ENCODE results near the gene USP25. TPM values are rescaled to one million over a fixed set of nuclear protein-coding genes. Genes with fewer than 3 reads are reported as not detected.

USP25 gene
- total and polyA plus RNA-seq, 9 of the 15 experiments (the other 6 are each of a cell fraction or from before 2014, with no cell fraction given), result 7.8 to 44.9 (median 31.4) TPM

DNA sequence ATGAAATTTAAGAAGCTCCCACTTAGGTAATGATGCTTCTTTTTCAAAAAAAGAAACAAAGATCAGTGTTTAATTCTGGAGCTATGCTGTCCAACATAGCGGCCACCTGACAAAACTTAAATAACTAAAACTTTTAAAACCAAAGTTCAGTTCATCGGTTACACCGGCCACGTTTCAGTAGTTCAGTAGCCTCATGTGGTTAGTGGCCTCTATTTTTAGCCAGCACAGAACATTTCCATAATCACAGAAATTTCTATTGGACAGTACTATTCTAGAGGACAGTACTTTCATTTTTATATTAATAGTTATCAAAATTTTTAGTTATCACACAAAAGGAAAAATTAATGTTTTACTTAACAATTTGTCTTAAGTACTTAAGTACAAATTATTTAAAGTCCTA is 141.0 kb downstream of the USP25 start (continued):
- TF ChIP-seq, protein P1, sequence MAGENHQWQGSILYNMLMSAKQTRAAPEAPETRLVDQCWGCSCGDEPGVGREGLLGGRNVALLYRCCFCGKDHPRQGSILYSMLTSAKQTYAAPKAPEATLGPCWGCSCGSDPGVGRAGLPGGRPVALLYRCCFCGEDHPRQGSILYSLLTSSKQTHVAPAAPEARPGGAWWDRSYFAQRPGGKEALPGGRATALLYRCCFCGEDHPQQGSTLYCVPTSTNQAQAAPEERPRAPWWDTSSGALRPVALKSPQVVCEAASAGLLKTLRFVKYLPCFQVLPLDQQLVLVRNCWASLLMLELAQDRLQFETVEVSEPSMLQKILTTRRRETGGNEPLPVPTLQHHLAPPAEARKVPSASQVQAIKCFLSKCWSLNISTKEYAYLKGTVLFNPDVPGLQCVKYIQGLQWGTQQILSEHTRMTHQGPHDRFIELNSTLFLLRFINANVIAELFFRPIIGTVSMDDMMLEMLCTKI (IDR thresholded peaks at IDR 0.05; ENCODE audit: partially characterized antibody), result no peak
- TF ChIP-seq, protein P2, sequence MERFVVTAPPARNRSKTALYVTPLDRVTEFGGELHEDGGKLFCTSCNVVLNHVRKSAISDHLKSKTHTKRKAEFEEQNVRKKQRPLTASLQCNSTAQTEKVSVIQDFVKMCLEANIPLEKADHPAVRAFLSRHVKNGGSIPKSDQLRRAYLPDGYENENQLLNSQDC (CRISPR knock-in tag; IDR thresholded peaks at IDR 0.05), result no peak
- TF ChIP-seq, protein P3, sequence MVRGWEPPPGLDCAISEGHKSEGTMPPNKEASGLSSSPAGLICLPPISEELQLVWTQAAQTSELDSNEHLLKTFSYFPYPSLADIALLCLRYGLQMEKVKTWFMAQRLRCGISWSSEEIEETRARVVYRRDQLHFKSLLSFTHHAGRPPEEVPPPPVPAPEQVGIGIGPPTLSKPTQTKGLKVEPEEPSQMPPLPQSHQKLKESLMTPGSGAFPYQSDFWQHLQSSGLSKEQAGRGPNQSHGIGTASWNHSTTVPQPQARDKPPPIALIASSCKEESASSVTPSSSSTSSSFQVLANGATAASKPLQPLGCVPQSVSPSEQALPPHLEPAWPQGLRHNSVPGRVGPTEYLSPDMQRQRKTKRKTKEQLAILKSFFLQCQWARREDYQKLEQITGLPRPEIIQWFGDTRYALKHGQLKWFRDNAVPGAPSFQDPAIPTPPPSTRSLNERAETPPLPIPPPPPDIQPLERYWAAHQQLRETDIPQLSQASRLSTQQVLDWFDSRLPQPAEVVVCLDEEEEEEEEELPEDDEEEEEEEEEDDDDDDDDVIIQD (CRISPR knock-in tag; IDR thresholded peaks at IDR 0.05), result no peak

DNA sequence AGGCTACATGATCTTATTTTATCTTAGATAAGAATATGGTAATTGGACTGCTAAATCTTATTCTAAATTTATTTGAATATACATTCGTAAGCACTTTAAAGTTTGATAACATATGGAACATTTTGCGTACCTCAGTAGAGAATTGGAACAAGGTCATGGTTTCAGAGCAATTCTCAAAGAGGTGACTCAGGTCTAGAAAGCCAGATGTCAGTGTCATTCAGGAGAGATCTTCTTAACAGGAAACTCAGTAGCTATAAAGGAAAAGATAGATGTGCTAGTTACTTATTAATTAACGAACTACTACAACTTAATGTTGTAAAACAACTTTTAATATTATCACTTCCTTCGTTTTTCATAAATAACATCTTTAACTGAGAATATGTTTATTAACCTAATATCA is 142.5 kb downstream of the USP25 start:
- BruUV-seq (replicated peaks), result no TSS peak
- ChIA-PET CTCF (ENCODE audit: low intra/inter-chr PET ratio) (no interaction called here), POLR2A (no interaction called here)
- H3K9me1 ChIP-seq (ENCODE audit: control insufficient read depth, insufficient read depth, low read length), result no peaks in the 10 kb centered on the region
- no peak overlapping the region for H2AFZ ChIP-seq (ENCODE audit: low read depth, low read length)
- DNase-seq (ENCODE audit: extremely low read depth in 1 of 4, low spot score in 3 of 4) (no peak), ATAC-seq (no peak), FAIRE-seq (no peak)
- H3K9ac ChIP-seq (ENCODE audit: insufficient read depth in 1 of 2, low read depth in 2 of 2, low read length in 2 of 2), result no peak overlapping the region
- H3K9me3 ChIP-seq (replicated peaks; ENCODE audit: control insufficient read depth, insufficient read depth, low read depth, low read length), result no peaks in the 10 kb centered on the region
- no peak overlapping the region for H3K4me3 ChIP-seq
- H4K20me1 ChIP-seq (replicated peaks; ENCODE audit: control insufficient read depth, insufficient read depth, low read length), result no peaks in the 10 kb centered on the region
- in situ Hi-C loops (cut with MboI) (no loop called here), intact Hi-C loops (cut with micrococcal nuclease) (no loop called here)
- H3K27me3 ChIP-seq (ENCODE audit: control insufficient read depth in 2 of 2, insufficient read depth in 2 of 2, low read length in 2 of 2), result no peaks in the 10 kb centered on the region
- no peak overlapping the region for H3K27ac ChIP-seq (ENCODE audit: extremely low read depth, low read depth, low read length)
- WGBS (ENCODE audit: insufficient coverage, low coverage, missing lambda C conversion rate), result 94% methylated on average over 4 of the region's 4 CpGs
- H3K4me1 ChIP-seq (replicated peaks in 1 of 2; ENCODE audit: control insufficient read depth in 2 of 2, insufficient read depth in 2 of 2, low read length in 2 of 2), result no peaks in the 10 kb centered on the region
- H3K4me2 ChIP-seq (ENCODE audit: insufficient read depth, low read length), result no peak overlapping the region
- H3K36me3 ChIP-seq (ENCODE audit: control insufficient read depth, insufficient read depth, low read length), result peaks cover 46% of the 10 kb centered on the region; the same call in 2 of the 3 replicates
- no peak for TF ChIP-seq TGIF2 (CRISPR knock-in tag; IDR thresholded peaks at IDR 0.05)
- TF ChIP-seq, protein P4, sequence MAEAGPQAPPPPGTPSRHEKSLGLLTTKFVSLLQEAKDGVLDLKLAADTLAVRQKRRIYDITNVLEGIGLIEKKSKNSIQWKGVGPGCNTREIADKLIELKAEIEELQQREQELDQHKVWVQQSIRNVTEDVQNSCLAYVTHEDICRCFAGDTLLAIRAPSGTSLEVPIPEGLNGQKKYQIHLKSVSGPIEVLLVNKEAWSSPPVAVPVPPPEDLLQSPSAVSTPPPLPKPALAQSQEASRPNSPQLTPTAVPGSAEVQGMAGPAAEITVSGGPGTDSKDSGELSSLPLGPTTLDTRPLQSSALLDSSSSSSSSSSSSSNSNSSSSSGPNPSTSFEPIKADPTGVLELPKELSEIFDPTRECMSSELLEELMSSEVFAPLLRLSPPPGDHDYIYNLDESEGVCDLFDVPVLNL (CRISPR knock-in tag; IDR thresholded peaks at IDR 0.05; ENCODE audit: low read depth), result no peak
- TF ChIP-seq, protein P5, sequence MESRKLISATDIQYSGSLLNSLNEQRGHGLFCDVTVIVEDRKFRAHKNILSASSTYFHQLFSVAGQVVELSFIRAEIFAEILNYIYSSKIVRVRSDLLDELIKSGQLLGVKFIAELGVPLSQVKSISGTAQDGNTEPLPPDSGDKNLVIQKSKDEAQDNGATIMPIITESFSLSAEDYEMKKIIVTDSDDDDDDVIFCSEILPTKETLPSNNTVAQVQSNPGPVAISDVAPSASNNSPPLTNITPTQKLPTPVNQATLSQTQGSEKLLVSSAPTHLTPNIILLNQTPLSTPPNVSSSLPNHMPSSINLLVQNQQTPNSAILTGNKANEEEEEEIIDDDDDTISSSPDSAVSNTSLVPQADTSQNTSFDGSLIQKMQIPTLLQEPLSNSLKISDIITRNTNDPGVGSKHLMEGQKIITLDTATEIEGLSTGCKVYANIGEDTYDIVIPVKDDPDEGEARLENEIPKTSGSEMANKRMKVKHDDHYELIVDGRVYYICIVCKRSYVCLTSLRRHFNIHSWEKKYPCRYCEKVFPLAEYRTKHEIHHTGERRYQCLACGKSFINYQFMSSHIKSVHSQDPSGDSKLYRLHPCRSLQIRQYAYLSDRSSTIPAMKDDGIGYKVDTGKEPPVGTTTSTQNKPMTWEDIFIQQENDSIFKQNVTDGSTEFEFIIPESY (CRISPR knock-in tag; IDR thresholded peaks at IDR 0.05), result no peak
- H3K79me2 ChIP-seq (ENCODE audit: control insufficient read depth, insufficient read depth, low read length), result no peaks in the 10 kb centered on the region
